Measurements from ENCODE around the gene FHAD1.

DNA sequence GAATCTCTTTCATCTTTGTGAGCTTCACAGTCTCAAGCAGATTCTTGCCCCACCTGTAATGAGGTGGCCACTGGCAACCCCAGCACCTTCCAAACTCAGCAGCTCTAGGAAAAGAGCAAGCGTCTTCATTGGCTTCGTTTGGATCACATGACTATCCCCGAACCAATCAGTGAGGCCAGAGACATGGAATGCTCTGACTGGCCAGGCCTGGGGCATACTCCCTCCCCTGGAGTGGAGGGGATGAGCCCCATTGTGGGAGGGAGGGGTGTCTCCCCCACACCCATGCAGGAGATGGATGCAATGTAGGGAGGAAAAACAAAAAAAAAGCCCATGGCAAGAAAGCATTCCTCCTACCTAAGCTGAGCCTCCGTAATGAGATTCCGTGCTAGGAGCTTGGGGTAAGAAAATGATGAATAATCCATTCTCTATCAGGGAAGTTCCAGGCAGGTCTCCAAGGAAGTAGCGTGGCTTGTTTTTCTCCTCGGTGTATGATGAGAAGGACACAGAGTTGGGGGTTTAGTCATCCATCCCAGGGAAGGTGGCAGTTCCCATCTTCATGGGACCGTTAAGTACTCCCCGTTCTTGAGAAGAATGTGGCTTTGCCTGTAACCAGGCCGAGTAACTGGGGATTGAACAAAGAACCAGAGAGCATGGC, 32.7 kb downstream of the FHAD1 start:
- TF ChIP-seq, protein P1, sequence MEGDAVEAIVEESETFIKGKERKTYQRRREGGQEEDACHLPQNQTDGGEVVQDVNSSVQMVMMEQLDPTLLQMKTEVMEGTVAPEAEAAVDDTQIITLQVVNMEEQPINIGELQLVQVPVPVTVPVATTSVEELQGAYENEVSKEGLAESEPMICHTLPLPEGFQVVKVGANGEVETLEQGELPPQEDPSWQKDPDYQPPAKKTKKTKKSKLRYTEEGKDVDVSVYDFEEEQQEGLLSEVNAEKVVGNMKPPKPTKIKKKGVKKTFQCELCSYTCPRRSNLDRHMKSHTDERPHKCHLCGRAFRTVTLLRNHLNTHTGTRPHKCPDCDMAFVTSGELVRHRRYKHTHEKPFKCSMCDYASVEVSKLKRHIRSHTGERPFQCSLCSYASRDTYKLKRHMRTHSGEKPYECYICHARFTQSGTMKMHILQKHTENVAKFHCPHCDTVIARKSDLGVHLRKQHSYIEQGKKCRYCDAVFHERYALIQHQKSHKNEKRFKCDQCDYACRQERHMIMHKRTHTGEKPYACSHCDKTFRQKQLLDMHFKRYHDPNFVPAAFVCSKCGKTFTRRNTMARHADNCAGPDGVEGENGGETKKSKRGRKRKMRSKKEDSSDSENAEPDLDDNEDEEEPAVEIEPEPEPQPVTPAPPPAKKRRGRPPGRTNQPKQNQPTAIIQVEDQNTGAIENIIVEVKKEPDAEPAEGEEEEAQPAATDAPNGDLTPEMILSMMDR (IDR thresholded peaks at IDR 0.05) = no peak
- TF ChIP-seq POLR2A (IDR thresholded peaks at IDR 0.05) = no peak

Data from thyroid gland (tissue), 4 donors.